HG02642 (cell line): ENCODE measurements around the gene DNAH10.

Source experiments
- ATAC-seq: cut with Tn5 transposase; IDR thresholded peaks from one replicate; pipeline ENCODE4 v1.9.1; 2021; ENCODE audit warnings: mild to moderate bottlenecking; ENCODE audit not compliant: unreplicated experiment, poor library complexity

The DNAH10 gene, protein sequence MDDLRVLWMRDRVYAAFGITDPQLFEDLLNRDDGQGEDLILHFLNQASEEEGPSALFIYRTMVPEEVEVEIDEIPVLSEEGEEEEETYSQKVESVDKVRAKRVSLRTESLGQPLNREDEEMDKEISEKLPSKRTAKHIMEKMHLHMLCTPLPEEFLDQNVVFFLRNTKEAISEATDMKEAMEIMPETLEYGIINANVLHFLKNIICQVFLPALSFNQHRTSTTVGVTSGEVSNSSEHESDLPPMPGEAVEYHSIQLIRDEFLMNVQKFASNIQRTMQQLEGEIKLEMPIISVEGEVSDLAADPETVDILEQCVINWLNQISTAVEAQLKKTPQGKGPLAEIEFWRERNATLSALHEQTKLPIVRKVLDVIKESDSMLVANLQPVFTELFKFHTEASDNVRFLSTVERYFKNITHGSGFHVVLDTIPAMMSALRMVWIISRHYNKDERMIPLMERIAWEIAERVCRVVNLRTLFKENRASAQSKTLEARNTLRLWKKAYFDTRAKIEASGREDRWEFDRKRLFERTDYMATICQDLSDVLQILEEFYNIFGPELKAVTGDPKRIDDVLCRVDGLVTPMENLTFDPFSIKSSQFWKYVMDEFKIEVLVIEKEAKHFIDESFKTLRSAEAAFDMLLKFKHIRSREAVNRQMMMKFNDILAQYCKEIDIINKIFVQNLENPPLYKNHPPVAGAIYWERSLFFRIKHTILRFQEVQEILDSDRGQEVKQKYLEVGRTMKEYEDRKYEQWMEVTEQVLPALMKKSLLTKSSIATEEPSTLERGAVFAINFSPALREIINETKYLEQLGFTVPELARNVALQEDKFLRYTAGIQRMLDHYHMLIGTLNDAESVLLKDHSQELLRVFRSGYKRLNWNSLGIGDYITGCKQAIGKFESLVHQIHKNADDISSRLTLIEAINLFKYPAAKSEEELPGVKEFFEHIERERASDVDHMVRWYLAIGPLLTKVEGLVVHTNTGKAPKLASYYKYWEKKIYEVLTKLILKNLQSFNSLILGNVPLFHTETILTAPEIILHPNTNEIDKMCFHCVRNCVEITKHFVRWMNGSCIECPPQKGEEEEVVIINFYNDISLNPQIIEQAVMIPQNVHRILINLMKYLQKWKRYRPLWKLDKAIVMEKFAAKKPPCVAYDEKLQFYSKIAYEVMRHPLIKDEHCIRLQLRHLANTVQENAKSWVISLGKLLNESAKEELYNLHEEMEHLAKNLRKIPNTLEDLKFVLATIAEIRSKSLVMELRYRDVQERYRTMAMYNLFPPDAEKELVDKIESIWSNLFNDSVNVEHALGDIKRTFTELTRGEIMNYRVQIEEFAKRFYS (N-terminal part only)

DNA sequence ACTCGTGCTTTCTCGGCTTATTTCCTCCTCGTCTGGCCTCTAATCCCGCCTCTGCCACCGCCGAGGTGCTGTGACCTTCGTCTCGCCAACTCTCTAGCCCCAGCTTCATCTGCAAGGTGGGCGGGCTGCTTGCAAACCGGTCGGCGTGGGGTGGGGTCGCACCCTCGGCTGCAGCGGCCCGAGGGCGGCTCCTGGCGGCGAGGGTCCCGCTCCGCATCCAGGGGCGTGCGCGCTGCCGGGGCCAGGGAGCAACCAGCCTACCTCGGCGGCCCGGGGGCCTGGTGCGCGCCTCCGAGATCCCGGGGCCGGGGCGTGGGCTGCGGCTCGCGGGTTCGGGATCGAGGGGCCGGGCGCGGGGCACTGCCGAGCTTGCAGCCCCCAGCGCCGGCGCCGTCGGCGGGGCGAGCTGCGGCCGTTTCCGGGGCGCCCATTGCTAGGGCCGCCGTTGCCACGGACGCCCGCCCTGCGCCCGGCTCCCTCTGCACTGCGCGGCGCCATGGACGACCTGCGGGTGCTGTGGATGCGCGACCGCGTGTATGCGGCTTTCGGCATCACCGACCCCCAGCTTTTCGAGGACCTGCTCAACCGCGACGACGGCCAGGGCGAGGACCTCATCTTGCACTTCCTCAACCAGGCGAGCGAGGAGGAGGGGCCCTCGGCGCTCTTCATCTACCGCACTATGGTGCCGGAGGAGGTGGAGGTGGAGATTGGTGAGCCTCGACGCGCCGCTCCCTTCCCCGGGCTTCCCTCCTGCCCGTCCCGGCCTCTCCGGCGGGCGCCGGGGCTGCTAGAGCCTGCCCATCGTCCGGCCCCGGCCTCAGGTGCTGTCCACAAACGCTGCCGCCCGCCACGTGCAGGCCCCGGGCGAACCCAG lies at the start of gene DNAH10:
Gene DNAH10 (plus strand): TSS at position 461 of the 874 bp plus-strand sequence. CDS start 36 bp downstream, at position 497.
- peak; percentile 78 for ATAC-seq

DNA sequence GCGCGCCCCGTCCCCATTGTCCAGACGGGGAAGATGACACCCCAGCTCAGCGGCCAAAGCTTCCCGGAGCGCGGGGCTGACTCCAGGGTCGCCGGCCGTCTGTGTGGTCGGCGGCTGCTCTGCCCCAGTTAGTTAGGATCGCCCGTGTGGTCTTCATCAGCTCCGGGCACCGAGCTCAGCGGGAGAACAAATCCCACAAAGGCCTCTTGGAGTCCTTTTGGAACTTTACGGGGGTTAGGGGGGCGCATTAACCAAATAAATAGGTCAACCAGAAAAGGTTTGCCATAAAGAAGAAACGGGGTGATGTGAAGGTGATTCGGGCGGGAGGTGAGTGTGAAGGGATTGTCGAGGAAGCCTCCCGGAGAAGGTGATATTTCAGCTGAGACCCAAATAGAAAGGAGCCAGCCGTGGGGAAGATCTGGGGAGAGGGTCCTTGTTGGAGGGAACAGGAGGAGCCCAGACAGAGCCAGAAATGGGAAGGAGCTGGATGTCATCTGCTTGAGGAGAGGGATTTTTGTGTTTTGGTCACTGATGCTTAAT lies 49.3 kb upstream of the DNAH10 start:
- ATAC-seq: no peak

DNA sequence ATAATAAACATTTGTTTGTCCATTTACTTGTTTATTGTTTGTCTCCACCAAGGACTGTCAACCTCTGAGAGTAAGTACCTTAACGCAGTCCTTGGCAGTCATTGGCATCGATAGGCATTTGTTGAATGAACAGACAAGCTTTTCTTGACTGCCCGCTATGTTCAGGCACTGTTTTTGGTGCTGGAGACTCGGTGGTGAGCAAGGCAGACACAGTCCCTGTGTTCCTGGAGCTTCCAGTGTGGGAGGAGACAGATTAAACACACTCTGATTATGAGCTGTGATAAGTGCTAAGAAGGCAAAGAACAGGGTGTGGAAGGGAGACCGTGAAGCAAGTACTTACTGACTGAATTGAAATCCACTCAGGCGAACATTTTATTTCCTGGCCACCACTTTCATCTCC lies 48.7 kb upstream of the DNAH10 start:
- ATAC-seq: no peak

DNA sequence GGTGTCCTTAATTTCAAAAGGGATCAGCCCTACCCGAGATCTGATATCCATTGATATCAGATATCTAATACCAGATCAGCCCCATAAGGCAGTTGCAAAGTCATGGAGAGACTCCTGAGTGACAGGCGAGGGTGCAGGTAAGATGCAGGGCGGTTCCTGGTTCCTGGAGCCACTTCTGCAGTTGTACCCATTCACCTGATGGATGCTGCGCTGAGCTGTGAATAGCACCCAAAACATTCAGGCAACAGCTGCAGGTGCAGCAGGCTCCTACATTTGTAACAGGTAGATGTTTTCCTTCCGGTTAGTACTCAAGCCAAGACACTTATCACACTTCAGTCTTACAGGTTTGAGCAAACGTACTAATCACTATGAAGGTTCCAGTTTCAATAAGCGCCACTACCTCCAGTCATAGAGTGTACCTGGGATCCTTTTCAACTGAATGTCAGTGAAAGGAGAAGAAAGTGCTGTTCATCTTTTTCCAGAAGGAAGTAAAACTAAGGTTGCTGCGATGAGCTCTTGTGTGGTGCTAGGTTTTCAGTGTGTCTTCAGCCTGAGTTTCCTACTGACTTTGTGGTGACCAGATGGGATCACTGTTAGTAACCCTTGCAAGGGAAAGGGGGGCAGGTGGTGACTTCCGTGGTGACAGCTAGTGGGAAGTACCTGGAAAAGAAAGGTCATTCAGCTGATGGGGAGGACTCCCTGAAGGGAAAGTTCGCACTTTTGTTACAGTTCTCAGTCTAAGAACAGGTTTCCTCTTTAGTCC lies 48.1 kb upstream of the DNAH10 start:
- ATAC-seq: no peak

DNA sequence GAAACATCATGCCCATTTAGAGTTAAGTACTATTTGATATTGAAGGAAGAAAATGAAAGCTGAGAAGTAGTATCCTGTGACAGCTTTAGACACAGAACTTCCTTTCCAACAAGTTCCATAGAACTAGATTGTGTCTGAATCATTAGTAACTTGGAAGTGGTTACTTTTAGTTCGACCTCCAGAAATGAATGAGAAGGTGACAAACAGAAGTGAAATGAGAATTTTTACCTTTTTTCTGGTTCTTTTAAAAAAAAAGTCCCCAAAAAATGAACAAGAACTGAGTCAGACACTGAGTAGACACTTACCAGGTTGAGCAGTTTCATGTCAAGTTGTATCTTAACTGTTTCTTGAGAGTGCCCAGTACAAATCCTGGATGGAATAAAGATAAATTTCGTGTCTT lies 46.9 kb upstream of the DNAH10 start:
- no peak for ATAC-seq

DNA sequence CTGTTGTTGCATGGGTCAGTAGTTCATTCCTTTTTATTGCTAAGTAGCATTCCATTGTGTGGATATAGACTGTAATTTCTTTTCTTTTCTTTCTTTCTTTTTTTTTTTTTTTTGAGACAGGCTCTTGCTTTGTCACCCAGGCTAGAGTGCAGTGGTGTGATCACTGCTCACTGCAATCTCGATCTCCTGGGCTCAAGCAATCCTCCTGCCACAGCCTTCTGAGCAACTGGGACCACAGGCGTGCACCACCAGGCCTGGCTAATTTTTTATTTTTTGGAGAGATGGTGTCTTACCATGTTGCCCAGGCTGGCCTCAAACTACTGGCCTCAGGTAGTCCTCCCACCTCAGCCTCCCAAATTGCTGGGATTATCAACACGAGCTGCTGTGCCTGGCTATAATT lies 44.8 kb upstream of the DNAH10 start:
- no peak for ATAC-seq

DNA sequence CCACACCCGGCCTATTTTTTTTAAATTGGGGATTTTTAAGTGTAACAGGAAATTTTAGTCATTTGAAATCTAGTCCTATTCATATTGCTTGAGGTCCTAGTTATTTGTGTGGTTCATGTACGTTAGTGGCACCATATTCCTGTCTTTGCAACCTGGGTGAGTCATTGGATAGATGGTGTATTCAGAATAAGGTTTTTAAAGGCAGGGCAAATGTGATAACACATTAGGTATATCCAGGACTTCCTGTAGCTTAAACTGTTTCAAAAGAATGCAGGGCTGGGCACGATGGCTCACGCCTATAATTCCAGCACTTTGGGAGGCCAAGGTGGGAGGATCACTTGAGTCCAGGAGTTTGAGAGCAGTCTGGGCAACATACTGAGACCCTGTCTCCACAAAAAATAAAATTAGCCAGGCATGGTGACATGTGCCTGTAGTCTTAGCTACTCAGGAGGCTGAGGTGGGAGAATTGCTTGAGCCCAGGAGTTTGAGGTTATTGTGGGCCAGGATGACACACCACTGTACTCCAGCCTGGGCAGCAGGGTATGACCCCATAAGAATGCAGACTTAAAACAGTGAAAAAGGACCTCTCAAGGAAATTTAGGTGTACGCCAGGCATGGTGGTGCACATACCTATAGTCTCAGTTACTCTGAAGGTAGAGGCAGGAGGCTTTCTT lies 41.8 kb upstream of the DNAH10 start:
- no peak for ATAC-seq

DNA sequence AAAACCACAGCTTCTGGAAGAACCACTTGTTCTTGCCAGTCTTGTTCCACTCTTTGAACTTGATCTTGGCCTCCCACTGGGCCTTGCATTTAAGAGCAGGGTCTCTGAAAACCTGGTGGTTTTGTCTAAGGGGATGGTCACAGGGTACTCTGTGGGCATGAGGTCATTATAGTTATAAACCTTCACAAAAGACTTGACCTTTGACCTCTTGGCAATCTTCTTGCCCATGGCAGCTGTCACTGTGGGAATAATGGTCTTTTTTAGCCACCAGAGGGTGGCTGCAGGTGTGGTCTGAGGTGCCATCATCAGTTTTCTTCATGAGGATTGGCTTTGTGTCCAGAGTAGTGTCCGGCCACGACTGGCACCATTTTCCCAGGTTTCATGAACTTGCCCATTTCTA lies 40.9 kb upstream of the DNAH10 start:
- no peak for ATAC-seq

DNA sequence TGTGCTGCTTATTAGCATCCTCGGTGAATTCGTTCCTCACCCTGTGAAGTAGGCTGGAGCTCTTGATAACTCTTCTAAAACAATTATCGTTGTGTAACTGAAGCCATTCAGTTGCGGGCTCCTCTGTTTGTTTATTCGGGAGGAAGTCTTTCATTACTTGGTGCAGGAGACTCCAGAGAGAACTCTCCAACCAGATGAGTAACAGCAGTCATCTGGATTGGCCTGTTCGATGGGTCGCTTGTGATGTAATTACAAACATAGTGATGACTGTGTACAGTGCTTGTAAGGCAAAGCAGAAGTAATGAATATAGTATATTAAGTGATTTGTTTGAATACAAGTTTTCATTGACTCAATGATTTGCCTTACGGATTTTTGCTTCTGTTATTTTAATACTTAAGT lies 39.1 kb upstream of the DNAH10 start:
- ATAC-seq: no peak

DNA sequence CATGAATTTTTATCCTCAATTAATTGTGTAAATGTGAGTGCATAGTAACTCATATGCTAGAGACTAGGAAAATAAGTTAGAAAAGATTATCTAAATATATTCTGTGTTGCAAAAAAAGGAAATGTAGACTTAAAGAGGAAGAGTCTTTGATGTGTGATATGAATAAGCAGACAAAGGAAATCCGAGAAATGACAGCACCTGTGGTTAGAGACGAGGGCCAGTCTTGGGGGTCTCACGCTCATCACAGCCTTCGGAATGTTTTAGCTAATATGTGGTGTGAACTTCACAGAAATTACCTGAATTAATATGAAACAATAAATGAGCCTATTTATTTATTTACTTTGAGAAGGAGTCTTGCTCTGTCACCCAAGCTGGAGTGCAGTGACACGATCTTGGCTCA lies 38.3 kb upstream of the DNAH10 start:
- no peak for ATAC-seq

DNA sequence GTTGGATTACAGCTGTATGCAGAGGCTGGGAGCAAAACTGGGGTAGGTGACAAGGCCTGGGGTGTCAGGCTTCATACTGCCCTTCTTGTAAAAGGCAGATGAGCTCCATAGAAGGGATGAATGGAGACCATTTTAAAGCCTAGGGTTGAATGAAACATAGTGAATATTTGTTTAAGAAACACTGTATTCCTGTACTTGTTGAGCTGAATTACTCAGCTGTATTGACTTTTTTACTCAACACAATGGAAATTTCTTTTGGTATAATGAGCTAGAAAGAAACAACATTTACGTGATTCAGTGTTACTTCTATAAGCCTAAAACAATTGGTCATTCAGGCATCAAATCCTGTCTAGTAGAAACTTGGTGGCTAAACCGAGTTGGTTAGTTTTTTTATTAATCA lies 35.9 kb upstream of the DNAH10 start:
- no peak for ATAC-seq

DNA sequence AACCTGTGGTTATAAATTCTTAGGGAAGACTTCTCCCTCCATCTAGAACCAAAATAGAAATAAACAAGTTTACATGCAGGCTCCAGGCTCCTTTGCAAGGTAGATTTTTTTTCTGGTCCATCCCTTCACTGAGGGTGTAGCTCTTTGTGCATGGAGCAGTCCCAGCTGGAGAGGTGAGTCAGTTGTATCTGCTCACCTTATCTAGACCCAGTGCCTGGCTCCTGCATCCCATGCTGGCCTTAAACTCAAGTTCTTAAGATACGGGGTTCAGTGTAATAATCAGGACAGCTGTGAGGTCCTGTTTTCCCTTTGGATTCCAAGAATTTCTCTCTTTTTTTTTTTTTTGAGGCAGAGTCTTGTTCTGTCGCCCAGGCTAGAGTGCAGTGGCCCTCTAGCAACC lies 35.1 kb upstream of the DNAH10 start:
- ATAC-seq: no peak

DNA sequence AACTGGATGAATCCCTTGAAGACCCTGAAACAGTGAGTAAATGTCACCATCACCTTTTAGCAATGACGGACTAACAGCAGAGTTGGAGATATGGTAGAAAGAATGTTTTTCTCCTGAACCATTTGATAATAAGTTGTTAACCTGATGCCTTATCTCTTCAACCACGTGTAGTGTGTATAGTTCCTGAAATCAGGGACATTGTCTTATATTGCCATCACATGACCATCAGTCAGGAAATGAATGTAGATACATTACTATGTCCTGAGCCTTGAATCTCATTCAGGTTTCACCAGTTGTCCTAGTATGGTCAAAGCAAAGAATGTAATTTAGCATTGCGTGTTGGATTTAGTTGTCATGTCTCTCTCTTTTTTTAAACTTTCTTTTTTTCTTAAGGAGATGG lies 34.2 kb upstream of the DNAH10 start:
- ATAC-seq: no peak

DNA sequence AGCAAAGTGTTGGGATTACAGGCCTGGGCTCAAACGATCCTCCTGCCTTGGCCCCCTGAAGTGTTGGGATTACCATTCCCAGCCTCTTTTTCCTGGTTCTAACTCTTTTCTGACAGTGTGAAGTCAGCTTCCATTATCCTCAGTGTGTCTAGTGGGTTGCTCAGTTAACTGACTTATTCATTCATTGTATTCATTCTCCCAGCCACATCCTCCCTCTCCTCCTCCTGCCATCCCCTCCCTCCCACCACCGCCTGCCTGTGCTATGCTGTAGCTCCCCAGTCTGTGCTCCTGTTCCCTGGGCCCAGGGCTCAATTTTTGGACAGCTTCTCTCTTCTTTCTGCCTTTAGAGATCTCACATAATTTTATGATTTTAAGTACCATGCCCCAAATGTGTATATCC lies 30.5 kb upstream of the DNAH10 start:
- no peak for ATAC-seq

DNA sequence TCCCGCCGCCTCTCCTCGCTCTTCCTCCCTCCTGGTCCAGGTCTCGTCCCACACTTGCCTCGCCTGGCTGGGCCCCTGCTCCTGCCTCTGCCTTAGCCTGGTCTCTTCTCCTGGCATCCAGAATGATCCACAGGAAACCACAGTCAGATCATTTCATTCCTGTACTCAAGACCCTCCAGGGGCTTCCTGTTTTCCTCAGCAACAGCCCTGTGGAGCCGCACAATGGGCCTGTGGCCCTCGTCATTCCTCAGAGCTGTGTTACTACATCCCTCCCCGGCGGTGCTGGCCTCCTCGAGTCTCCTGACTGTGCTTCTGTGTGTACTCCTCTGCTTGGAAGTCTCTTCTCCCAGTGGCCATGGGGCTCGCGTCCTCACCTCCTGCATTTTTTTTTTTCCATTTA lies 29.9 kb upstream of the DNAH10 start:
- no peak for ATAC-seq

DNA sequence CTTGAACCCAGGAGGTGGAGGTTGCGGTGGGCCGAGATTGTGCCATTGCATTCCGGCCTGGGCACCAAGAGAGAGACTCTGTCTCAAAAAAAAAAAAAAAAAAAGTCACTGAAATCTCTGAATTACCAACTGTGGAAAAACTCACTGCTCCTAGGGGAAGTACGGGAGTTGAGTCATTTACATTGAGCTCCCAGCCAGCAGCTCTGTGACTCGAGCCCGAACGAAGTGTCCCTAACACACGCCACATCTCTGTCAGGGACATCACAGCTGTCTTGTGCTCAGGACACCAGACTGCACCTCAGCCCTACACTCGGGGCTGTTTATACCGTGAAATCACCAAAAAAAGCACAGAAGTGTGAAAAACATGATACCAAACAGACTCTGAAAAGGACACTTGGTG lies 28.9 kb upstream of the DNAH10 start:
- no peak for ATAC-seq

DNA sequence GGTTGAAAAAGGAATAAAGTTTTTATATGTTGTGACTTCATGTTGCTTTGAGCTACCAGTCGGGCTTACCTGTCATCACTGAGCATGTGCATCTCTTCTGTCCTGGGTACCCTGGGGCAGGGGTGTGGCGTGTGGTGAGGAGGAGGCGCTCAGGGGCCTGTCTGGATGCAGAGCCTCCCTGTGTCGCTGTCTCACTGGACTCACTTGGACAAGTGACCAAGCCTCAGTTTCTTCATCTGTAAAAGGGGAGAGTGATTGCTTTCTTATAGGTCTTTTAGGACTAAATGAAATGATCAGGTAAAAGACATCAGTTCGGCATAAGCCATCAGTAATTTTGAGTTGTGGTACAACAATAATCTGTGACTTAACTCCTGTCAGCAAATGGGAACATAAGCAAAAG lies 27.8 kb upstream of the DNAH10 start:
- no peak for ATAC-seq

DNA sequence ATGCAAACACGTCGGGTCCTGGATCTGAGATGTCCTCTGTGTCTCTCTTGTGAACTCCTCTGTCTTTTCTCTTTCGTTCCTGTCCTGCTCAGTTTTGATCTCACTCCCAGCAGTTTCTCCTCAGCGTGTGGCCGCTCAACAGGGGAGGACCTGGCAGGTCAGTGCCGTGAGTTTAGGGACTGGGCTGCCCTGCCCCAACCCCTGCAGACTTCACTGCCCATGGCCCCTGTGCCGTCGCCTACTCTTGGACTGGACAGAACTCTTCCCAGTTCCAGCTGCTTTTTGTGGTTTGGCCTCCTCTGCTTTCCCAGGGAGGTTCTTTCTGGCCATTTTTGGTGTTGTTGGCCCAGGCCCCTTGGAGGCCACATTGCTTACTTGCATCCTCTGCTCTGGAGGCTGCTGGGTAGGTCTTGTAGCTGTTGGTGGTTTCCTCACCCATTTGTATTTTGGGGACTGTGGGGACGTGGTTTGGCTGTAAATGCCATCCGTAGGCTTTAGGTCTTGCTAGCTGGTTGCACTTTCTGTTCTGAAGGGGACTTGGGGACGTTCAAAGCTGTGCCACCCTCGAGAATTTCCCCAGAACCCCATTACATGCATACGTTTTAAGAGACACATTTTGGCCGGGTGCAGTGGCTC lies 20.0 kb upstream of the DNAH10 start:
- ATAC-seq: no peak
